Measurements from ENCODE around the gene THADA.
"Not testable (repeated sequence)": the region's sequence is repeated elsewhere in the genome, so short reads cannot be mapped to it uniquely, and the experiment has no call there.

THADA gene

DNA sequence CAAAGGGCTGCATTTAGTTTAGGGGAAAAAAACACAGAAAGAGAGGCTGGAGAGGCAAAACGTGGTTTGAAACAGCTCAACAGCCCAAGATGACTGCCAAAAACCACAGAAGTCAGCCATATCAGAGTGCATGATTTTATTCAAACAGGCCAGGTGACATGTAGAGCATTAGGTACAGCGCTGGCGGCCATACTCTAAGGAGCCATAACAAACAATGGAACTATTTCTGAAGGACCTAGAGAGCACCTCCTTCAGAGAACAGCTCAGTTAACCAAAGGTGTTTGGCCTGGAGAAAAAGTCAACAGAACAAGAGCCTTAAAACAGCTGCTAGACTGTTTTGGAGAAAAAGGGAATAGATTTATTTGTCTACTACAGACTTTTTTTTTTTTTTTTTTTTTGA, 2.6 kb downstream of the THADA start:
- DNase-seq: no peak

DNA sequence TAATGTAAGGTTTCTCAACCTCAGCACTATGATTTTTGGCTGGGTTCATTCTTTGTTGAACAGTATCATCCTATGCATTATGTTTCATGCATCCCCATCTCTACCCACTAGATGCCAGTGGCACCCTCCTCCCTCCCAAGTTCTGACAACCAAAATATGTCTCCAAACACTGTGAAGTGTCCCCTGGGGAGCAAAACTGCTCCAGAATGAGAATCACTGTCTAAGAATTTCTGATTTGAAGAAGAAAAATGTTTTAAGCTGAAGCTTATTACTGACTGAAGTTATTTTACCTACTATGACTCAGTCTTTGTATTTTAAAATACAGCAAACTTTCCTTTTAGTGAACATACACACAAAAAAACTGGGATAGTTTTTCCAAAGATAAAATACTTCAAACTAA, 3.4 kb downstream of the THADA start:
- DNase-seq: no peak

DNA sequence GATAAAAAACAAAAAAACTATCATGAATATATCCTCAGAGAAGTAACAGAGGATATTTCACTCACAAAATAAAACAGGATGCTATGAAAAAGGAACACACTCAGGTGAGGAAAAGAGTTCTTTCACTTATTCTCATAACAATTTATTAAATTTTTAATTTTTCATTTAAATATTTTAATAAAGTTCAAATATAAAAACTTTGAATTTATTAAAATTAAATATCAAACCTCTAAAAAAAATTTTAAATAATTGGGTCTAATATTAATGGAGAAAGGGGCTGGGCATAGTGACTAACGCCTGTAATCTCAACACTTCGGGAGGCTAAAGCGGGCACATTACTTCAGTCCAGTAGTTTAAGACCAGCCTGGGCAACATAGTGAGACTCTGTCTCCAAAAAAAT, 10.1 kb downstream of the THADA start:
- no peak for DNase-seq

DNA sequence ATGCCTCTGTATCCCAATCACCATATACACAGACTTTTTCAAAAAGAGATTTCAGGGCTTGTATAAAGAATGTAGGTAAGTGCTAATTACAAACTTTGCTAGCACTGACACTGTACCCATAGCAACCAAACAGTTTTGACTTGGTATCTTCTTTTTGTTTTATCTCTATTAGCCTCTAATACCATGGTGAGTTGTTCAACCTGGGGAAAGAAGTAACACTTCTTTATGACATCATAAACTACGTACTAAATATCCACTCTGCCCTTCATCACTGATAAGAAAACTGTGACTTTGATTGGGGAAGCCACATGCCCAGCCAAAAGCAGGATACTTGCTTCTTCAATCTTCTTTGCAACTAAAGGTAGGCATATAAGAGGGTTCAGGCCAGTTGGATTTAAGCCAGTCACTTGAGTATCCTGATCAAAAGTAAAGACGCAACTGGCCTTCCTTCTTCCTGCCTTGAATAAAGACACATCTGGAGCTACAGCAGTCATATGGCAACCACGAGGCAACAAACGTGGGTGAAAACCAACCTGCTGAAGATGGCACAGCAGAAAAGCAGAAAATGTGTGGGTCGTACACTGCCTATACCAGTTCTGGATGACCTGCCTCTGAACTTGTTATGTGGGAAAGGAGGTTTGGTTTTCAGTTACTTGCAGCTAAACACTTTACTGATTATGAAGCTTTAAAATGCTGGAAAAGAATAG, 16.4 kb downstream of the THADA start:
- DNase-seq: no peak

DNA sequence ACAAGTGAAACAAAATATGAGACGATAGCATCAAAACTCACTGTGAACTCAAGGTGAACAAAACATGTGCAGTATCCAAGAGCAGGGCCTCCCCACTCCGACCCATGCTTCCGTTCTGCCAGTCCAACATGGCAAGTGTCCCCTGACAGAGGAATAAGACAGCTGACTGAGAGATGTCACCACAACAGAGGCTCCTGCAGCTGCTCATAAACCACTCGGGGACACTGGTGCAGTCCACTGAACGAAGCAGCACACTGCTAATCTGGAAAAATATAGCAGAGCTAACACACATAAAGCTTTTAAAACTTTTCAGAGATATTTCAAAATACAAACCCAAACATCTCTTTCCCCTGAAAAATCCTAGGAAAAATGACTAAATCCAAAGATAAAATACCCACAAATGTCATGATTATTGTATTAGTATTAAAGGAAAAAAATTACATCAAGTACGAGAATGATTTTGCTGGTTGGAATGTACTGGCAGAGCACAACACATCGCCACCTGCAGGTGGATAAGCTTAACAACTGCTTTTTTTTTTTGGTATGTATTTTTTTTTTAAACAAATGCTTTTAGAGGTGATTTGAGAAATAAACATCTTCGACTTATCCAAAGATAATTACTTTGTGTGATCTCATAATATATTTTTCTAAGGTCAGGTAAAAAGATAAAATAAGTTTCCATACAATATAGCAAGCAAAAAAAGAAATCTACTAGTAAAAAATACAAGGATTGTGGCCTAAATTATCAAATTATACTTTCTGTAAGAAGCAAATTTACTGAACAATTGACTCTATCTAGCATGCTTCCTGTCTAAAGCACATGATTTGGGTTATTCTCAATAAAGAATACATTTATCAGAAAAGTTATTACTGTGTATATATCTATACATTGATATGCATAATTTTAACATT, 18.6 kb downstream of the THADA start:
- DNase-seq: peak in 1 of 2 donors; percentile 20

DNA sequence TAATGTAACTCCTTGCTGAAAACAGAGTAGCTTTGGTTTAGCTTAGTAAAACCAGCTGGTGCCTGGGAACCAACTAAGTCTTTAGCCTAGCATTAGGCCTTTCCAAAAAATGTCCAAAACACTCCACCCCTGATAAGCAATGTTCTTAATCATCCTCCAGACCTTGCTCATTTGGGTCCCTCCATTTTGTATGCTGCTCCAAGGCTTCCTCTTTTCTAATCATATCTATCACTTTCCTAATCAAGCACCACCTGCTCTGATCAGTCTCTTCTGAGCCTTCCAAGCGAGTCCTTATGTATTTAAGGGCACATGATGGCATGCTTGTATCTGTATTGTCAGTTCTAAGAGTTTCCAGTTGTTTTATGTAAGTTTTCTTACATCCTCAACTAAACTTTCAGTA, 23.6 kb downstream of the THADA start:
- DNase-seq: no peak

DNA sequence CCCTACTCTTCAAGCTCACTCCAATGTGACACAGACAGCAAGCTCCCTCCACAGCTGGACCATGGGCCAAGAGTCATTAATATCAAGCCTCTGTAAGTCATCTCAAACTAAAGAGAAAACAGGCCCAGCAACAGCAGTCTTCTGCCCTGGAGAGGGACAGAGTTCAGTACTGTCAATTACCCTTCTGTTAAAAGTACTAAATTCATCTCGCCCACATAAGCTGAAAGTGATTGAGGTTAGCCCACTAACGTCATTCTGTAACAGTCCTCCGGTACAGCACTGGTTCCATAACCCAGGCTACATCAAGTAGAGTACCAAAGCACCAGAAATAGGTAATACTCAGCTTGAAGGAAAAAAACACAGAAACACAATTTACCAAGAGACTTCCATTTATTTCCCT, 25.9 kb downstream of the THADA start:
- DNase-seq: no peak

DNA sequence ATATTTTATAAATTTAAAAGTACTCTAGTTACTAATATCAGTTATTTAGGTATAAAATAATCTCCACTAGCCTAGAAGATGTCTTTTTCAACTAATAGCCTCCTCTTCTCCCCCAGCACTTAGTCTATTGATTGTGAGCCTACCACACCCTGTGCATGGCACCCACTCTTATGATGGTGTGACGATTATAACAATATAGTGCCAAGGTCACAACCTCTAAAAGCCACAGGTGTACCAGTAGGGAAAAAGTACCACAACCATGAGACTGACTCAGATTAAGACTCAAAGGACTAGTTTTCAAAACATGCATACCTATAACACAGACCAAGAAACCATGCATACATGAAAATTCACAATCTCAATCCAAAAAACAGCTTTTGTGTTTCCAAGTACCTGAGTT, 27.6 kb downstream of the THADA start:
- no peak for DNase-seq

DNA sequence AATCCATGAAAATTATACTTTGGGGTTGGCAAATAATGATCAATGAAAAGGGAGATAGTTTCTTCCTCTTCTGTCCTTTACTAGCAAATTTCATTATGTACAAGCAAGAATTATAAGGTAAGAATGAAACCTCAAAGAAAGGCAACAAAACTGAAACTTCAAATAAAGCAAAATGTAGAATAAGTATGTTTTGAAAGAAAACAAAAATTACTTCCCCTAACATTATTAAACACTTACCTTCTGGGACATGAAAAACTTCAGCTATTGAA, 29.4 kb downstream of the THADA start:
- no peak for DNase-seq

DNA sequence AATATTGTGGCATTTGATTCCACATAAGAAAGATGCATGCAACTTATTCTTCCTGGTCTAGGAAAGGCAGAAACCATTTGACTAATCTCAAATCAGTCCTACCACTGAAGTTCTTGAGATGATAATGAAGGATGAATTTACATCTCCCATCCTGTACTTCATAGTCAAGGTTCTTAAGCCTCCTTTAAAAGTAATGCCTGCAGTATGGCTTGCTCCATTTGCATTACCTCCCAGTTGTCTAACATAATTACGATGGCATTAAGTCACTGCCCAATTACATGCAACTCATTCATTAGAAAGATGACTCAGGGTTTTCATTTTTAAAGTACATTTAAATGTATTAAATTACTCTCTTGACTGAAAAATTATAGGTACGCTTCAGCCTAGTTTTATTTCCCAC, 32.2 kb downstream of the THADA start:
- no peak for DNase-seq

DNA sequence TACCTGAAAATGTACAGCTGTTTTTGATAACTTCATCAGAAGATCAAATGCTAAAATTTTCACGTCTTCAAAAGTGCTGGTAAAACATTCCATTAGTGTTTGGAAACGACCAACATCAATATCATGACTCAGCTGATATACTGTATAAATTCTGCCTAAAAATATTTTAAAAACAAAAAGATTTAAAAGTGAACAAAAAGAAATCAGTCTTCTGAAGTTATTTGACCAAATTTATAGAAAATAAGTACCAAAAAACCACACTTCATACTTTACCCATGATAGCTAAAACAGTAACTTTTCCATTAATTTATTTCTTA, 35.6 kb downstream of the THADA start:
- no peak for DNase-seq

DNA sequence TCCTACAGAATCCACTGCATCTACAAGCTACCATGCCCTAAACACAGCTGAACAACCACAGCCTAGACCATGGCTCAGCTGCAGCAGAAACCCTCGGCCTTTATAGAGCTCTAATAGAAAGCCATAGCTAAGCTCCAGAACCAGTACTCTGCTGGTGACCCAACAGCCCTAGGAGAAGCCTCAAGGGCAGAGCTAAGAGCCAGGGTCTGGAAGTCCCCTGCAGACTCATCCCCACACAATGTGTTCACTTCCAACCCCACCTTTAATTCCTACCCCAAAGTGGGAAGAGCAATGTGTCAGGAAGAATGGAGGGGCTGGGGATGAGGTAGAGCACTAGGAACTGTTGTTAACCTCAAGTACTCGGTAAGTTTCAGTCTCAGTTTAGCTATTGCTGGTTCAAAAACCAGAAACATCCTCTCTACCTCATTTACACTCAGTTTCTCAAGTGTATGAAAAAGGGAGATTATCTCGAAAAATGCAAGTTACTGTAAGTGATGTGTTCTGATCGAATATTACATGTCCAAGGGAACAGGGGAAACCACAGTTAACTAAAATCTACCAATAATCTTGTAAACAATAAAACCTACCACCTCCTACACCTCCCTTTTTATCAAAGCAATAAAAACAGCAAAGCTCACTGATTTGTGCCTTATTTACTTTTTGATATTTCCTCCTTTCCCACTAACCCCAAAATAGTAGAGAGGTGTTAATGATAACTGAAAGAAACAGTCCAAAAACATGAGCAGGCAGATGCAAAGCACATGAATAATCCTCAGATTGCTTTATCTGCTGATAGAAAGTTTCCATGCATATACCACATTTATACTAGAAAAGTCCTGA, 36.2 kb downstream of the THADA start:
- DNase-seq: no peak

DNA sequence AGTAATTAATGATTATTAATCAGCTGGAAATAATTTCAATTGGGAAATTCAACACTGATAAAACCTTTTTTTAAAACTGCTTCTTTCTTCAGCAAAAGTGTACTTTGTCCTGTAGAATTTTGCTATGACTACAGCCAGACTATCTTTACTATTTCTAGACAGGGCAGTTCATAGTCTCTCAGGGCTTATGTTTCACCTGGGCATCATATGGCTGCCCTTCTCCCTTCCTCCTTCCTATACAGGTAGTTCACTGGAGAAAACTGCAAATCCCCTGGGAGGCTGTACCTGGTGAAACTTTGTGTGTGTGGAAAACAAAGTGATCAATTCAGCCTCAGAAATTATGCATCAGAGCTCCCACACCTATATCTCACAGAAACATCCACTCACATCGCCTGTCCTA, 38.6 kb downstream of the THADA start:
- DNase-seq: no peak

DNA sequence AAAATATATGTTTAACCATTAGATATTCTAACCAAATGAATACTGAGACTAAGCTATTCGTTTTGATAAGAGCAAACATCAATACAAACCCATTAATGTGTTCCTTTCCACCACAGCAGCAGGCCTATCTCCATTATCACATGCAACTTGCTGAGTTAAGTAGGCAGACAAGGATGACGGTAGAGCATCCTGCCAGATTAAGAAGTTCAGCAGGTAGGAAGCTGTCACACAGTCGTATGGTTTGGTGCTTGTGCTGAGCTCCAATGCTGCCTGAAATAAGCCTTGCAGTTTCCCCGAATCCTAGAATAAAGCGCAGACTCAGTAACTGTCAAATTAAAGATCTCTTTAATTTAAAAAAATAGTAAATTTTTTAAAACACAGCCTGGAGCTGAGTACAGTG, 39.6 kb downstream of the THADA start:
- DNase-seq: no peak

DNA sequence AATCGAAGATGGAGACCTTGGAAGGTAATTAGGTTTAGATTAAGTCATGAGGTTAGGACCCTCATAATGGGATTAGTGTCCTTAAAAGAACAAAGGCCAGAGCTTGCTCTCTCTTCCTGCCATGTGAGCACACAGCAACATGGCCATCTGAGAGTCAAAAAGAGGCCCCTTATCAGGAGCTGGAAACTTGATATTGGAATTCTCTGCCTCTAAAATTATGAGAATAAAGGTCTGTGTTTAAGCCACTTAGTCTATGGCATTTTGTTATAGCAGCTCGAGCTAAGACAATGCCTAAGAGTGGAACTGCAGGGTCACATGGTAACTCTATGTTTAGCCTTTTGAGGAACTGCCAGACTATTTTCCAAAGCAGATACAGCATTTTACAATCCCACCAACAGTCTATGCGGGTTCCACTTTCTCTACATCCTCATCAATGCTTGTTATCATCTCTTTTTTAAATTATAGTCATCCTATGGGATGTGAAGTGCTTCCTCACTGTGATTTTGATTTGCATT, 42.4 kb downstream of the THADA start:
- DNase-seq: no peak

DNA sequence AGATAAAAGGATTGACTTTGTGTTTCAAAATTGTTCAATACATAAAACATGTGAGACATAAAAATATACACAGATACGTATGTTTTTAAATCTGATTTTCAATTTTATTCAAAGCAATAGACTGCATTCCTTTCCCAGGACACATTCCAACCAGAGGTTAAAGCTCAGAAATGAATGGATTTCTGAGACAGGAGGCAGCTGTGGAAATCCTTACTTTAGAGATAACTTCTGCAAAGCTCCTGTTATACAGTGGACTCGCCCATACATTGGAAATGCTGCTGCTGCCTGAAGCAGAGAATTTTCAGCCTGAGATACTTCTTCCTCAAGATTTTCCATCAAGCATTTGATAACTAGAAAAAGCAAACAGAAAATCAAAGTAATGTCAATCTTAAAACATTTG, 43.8 kb downstream of the THADA start:
- no peak for DNase-seq

DNA sequence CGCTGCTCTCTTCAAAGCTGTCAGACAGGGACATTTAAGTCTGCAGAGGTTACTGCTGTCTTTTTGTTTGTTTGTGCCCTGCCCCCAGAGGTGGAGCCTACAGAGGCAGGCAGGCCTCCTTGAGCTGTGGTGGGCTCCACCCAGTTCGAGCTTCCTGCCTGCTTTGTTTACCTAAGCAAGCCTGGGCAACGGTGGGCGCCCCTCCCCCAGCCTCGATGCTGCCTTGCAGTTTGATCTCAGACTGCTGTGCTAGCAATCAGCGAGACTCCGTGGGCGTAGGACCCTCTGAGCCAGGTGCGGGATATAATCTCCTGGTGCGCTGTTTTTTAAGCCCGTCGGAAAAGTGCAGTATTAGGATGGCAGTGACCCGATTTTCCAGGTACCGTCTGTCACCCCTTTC, 47.5 kb downstream of the THADA start:
- DNase-seq: not testable (repeated sequence)

DNA sequence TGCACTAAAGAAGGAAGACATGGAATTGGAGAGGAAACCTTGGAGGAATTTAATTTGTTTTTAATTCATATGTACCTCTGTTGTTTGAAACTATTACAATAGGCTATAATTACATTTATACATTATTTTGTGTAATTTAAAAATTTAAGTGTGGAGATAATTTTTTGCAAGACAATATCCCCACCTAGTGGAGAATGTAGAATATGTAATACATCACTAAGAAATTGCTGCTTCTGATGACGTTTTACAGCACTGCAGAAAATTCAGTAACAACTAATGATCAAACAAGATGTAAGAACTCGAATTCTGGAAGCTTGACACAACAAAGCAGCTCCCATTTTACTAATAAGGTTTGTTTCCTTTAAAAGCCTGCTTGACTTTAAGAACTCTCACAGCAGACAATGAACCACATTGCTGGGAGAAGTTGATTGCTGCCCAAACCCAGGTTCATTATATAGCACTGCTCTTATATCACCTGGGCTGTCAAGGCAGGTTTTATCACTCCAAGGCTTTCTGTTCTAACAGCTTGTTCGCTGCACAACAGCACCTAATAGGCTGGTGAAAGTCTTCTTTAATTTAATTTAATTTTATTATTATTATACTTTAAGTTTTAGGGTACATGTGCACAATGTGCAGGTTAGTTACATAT, 53.4 kb downstream of the THADA start:
- DNase-seq: no peak

DNA sequence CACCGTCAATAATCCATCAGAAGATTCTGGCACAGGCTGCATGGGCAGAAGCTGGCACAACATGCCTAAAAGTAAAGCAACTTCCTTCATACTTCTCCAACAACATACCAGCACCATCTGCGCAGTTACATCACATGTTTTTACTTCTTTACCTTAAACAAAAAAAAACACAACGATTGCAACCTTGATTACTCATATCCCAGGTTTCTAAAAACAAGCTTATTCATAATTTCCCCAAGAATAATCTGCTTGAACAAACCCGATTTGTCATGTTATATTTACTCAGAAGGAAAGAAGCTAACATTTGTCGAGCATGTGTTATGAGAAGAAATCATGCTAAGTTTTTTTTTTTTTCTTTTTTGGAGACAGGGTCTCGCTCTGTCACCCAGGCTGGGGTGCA, 54.7 kb downstream of the THADA start:
- no peak for DNase-seq

DNA sequence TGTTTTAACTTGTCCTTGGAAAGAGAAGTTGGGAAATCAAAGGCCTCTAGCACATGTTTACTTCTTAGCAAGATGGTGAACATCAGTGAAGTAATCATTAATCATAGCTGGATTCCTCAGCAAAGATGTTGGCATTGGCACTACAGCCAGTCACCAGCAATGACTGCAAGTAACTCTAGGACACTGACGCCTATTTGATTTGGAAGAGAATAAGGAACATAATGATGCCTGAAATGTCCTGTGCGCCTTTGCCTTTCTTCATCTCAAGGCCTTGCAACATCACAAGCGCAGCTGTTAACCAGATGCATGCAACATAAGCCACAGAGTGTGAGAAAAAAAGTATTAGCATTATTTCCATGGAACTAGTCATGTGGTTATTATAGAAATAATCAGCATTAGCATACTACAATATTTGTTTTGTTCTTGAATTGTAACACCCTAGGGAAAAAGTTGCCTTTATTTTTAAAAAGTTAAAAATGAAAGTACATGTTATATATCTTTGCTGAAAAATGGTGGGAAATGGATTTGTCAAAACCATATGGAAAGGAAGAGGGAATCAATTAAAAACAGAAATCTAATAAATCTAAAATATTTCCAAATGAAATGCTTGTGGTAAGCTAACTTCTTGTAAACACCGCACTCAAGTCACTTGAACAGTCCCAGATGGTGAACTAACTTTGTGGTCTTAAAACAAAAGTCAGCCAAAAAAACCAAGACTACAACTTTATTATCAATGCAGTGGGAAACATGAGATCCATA, 55.6 kb downstream of the THADA start:
- DNase-seq: no peak

DNA sequence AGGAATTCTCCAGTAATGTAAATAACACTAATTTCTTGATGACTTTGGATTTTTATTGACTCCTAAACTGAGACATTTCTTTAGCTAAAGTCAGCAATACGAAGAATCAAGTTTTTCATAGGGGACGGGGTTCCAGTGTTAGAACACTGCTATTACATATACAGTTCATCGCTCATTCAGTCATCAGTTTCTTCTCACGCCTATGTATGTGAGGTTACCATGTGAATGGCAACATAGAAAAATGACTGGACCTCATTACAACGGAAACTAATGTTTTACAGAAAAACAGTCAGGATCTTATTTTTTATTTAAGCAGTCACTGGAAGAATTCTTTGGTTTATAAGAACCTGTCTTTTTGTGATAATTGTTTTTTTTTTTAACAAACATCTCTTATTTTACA, 56.4 kb downstream of the THADA start:
- no peak for DNase-seq

DNA sequence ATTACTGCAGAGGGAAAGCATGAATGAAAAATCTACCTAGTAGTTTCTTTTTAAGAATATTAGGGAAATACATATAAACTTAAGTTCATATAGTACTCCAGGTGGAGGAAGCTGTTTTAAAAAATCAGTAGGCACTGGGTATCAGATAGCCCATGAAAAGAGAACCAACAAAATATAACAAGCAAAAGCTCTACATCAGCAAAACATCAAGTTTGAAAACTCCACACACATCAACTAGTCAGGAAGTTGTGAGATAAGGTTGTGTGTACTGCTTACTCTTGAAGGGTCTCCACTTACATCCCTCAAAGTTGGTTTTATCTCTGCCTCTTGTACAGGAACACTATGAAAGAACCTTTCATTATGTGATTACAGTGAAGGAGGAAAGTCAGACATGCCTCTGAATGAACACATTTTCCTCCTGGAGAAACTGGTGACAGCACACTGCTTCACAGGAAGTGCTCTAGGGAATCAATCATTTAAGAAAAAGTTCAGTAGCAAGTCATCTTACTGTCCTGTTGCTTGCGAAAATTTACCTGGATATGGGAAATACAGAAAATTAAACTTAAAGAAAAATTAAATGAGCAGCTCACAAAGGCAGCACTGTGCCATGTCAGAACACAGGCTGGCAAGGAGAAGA, 57.7 kb downstream of the THADA start:
- no peak for DNase-seq

Data from activated CD4-positive, alpha-beta T cell treated with anti-CD3 and anti-CD28 coated beads for 4 hours (primary cell).